Raji (cell line): ENCODE measurements around the gene KCNH6.

Experiments
- POLR2A ChIP-seq: IDR thresholded peaks from 2 replicates; pipeline ENCODE4 v1.6.1; 2011; ENCODE audit warnings: low read depth, low read length, control low read depth; ENCODE audit not compliant: insufficient read depth

KCNH6 gene

DNA sequence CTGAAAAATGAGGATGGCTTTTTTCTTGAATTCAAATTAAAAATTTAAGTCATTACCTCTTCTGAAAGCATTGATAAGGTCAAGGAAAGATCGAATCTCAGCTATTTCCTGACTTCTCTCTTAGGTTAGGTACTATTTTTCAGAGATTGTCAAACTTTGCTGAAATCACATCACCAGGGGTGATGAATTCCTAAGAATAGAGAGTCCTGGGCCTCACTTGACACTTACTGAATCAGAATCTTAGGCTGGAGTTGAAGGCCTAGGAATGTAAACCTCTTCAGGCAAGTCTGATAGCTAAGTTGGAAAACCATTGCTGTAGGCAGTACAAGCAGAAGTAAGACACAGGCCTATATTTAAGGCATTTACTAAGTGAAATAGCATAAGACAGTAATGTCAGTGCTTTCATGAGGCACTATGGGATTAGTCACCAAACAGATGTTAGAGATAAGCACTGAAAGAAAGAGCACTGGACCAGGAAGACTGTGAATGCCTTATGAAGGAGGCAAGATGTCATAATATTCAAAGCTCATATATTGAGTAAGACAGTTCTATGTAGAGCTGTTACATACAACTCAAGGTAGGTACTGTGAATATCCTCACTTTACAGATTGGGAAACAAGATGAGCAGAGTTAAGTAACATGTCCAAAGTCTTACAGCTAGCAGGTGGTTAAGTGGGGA, 48.6 kb downstream of the KCNH6 start:
- no peak for TF ChIP-seq POLR2A

DNA sequence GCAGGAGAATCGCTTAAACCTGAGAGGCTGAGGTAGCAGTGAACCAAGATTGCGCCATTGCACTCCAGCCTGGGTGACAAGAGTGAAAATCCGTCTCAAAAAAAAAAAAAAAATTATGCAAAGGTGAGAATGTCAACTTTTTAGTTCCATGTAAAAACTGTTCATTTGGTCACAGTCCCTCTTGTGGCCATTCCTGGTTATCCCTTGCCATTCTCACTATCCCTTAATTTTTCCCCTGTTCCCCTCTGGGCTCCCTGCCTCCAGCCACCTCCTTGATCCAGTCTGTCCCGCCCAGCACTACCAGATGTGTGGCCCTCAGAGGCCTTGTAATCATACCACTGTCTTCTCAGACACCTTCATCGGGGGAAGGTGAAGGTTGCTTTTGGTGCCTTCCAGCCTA, 50.5 kb downstream of the KCNH6 start:
- TF ChIP-seq POLR2A: no peak

DNA sequence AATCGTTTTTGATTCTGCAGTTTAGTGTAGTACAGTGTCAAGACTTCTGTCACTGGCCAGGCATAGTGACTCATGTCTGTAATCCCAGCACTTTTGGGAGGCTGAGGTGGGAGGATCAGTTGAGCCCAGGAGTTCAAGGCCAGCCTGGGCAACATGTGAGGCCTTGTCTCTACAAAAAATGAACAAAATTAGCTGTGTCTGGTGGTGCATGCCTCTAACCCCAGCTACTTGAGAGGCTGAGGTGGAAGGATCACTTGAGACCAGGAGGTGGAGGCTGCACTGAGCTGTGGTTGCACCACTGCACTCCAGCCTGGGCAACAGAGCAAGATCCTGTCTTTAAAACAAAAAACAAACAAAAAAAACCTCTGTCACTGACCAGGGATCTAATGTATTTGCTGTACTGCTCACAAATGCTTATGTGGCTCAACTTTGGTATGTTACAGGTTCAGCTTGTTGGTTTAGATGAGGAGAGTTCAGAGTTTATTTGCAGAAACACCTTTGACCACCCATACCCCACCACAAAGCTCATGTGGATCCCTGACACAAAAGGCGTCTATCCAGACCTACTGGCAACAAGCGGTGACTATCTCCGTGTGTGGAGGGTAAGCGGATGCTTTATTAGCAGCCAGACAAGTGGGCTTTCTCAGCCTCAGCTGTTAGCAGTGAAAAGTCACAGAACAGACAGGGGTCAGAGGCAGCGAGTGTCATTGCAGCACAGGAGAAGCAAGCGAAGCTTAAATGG, 55.0 kb downstream of the KCNH6 start:
- no peak for TF ChIP-seq POLR2A

GRCh38 chr17:63578769-63579111, 55.6 kb downstream of the KCNH6 start:
- TF ChIP-seq POLR2A: no peak

GRCh38 chr17:63579633-63580032, 56.5 kb downstream of the KCNH6 start:
- TF ChIP-seq POLR2A: no peak

- TF ChIP-seq POLR2A: no peak
These were observed 64.6 kb downstream of the KCNH6 start for GRCh38 chr17:63587770-63588169.

DNA sequence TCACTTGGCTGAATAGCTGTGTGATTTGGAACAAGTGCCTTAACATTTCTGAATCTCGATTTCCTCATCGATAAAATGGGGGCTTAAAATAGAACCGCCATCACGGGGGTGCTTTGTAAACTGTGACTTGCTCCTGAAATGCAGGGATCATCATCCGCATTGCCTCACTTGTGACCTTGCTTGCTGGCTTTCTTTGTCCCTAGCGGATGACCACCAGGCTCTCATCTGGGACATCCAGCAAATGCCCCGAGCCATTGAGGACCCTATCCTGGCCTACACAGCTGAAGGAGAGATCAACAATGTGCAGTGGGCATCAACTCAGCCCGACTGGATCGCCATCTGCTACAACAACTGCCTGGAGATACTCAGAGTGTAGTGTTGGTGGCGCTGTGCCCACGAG, 65.6 kb downstream of the KCNH6 start:
- TF ChIP-seq POLR2A: no peak

DNA sequence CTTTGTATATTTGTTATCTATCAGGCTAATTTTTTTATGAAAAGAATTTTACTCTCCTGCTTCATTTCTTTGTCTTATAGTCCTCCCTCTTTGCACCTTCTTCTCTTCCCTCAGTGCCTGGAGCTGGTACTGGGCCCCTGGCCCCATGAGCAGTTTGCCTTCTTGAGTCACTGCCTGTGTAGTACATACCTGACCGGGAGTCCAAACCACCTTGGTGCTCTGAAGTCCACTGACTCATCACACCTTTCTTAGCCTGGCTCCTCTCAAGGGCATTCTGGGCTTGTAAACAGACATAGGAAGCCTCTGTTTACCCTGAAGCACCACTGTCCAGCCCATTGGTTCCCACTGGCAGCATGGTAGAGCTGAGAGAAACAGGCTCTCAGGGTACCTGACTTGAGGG, 66.5 kb downstream of the KCNH6 start:
- TF ChIP-seq POLR2A: no peak

DNA sequence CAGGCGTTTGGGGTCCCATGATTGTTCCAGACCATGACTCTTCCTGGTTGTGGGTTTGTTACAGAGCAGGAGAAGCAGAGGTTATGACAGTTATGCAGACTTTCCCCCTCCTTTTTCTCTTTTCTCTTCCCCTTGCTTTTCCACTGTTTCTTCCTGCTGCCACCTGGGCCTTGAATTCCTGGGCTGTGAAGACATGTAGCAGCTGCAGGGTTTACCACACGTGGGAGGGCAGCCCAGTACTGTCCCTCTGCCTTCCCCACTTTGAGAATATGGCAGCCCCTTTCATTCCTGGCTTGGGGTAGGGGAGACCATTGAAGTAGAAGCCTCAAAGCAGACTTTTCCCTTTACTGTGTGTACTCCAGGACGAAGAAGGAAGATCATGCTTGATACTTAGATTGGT, 69.6 kb downstream of the KCNH6 start:
- no peak for TF ChIP-seq POLR2A

- no peak for TF ChIP-seq POLR2A
These were observed 72.0 kb downstream of the KCNH6 start for GRCh38 chr17:63595132-63595531.
